KG1 (cell line): ENCODE data around the gene GCNA.
"Not testable (repeated sequence)": the region's sequence is repeated elsewhere in the genome, so short reads cannot be mapped to it uniquely, and the experiment has no call there.

Experiments
- DNase-seq: peaks from one replicate; lab custom pipeline; 2025; lab: John Stamatoyannopoulos, UW

Gene GCNA

DNA sequence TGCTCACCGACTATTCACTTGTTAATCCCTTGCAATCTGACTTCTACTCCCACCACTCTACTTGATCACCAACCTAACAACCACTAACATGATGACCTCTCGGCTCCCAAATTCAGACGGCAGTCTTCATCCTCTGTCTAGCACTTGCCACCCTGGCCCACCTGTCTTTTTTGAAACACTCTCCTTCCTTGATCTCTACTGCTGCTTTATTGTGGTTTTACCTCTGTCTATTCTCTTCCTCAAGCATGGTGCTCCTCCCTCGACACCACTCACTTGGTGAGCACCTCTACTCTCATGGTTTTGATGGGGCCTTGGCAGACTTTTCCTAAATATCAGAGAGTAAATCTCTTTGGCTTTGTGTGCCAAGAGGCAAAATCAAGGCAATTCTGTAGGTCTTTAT lies 61.8 kb downstream of the GCNA start:
- DNase-seq, result no peak

DNA sequence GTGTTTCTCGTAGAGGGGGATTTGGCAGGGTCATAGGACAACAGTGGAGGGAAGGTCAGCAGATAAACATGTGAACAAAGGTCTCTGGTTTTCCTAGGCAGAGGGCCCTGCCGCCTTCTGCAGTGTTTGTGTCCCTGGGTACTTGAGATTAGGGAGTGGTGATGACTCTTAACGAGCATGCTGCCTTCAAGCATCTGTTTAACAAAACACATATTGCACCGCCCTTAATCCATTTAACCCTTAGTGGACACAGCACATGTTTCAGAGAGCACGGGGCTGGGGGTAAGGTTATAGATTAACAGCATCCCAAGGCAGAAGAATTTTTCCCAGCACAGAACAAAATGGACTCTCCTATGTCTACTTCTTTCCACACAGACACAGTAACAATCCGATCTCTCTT lies 66.2 kb downstream of the GCNA start:
- DNase-seq, result not testable (repeated sequence)

DNA sequence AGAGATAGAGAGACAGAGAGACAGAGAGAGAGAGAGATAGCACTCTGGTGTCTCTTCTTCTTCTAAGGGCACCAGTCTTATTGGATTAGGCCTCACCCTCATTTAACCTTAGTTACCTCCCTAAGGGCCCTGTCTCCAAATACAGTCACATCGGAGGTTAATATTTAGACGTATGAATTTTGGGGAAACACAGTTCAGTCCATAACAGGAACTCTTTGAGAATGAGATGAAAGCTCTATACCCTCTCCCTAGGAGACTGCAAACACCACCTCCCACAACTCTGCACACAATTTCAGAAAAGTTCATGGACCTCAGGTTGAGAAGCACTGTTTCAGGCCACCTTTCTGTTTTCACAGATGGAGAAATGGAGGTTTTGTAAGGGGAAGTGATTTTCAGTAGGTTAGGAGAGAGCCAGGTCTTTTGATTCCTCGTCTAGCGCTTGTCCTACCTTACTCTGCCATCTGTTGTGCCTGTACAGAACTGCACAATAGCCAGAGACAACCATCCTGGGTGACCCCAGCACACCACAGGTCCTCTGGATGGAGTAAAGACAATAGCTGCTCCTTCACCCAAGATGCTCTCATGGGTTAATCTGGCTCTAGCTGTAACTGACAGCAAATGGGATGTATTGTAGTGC lies 72.2 kb downstream of the GCNA start:
- no peak for DNase-seq

DNA sequence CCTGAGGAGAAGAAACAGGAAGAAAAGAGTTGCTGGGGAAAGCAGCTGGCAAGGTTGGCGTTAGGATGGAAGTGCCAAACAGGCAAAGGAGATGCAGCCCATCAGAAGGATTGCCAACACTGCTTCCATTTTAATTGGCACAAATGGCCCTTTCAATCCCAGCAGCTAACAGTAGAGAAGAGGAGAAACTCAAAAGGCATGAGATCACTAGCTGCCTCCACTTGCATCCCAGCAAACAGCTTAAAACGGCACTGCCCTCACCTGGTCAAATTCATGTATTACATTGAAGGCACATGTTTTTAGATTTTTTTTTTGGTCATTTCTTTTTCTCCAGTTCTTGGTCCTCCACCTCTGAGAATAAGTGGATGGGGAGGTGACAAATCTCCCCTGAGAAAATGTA lies 74.2 kb downstream of the GCNA start:
- DNase-seq, result no peak

DNA sequence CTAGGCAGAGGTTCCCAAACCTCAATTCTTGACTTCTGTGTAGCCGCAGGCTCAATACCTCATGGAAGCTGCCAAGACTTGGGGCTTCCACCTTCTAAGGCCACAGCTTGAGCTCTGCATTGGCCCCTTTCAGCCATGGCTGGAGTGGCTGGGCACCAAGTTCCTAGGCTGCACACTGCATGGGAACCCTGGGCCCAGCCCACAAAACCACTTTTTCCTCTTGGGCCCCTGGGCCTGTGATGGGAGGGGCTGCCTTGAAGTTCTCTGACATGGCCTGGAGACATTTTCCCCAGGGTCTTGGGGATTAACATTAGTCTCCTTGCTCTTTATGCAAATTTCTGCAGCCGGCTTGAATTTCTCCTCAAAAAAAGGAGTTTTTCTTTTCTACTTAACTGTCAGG lies 75.1 kb downstream of the GCNA start:
- no peak for DNase-seq

DNA sequence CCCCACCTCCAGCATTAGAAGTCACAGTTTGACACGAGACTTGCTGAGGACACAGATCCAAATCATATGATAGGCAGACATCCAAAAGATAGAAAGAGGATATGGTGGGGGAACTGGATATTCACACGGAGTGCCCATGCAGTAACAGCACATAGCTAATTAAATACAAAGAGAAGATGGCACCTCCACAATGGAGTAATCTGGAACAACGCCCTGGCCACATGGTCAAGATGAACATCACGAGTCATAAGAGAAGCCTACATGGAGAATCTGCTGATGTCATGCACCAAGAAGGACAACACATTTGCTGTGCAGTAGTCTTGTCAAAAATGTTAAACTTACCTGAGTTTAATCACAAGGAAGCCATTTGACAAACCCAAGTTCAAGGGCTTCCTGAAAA lies 79.0 kb downstream of the GCNA start:
- no peak for DNase-seq

DNA sequence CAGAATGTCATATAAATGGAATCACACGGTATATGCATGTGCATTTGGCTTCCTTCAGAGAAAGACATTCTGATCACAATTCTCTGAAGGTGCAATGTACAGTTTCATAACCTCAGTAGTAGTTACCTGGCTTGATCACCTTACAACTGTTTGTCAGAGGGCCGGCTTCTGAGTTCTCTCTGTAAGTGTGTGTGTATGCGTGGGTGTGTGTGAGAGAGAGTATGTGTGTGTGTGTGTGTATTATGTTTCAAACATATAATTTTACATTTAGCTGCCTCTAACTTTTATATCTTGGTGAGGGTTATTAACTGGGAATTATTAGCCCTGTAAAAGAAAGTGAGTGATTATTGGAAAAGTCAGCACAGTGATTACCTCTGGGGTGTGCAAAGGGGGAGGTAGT lies 81.1 kb downstream of the GCNA start:
- no peak for DNase-seq

DNA sequence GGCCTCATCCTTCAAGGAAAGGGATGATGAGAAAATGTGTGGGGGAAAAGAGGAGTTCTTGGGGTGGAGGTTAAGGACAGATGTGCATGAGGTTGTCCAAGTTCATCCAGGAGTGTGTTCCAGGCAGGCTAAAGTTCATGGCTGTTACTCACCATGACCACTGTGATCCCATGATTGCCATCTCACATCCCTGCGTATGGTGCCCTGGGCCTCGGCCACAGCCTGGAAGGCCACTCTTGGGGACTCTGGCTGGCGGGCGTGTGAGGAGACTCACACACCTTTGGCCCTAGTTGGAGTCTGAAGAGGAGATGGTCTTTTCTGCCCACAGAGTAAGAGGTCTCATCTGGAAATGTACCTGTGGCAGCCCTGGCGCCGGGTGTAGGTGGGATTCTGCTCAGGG lies 81.7 kb downstream of the GCNA start:
- DNase-seq, result no peak

DNA sequence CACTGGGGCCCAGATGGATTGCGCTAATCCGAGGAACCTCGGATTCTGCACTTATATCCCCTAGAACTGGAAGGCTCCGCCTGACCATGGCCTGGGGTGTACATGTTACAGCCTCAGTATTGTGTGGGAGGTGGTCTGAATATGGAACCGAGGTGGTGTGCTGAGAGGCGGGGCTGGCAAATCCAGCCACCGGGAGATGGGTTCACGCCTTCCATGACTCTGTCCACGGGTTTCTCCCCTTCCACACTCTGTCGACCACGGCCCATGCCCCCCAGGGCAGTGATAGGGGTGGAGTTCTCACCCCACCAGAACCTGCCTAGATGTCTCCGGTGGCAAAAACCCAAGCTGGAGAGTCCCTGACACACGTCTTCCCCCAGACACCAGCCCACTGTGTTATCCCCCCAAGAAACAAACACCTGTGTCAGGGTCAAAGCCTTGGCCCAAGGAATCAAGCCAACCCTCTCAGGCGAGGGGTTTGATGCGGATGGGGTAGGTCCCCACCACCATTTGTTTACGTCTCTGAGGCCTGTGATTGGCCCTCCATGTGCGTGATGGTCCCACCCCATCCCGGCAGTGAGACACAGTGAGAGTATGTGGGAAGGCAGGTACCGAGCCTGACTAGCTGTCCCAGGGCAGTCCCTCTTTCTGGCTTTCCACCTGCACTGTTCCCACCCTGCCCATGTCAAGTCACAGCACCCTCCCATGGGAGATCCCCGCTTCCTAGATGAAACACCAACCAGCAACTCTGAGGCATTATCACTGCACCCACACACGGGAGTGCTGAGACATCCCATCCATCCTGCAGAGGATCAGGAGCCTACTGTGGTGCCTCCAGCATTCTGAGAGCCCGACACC lies 82.6 kb downstream of the GCNA start:
- no peak for DNase-seq

DNA sequence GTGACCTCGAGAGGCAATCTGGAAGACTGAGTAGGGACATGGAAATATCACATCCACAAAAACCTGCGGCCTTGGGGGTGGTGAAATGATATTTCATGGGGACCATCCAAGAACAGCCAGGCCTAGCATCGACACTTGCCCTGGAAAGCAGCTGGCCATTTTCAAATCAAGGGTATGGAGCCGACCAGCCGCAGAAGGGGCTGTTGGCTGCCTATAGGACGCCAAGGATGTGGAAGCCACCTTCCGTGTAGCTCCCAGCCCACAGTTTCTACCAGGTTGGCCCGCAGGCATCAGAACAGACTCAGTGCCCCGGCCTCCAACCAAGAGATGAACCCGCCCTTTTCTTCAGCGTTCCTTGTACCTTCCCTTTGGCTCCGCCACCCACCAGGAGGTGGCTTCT lies 83.7 kb downstream of the GCNA start:
- no peak for DNase-seq

DNA sequence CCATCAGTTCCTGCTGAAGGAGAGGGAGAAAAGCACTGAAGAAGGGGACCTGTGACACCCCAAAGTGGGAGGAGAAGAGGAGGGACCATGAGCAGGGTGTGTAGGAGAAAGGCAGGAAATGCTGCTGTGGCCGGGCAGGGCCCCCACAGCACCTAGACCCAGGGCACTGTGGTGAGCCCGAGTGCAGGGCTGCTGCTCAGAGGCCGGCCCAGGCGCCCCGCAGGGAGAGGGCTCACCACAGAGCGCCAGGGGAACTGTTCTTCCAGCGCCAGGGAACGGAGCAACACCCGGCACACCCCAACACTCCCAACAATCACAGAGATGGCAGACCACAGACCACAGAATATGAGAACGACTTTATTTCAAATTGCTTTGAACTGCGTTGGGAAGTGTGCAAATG lies 84.4 kb downstream of the GCNA start:
- not testable (repeated sequence) for DNase-seq
